HepG2 (cell line): ENCODE results near the gene CFAP43. TPM values are rescaled to one million over a fixed set of nuclear protein-coding genes. Genes with fewer than 3 reads are reported as not detected.

Experiments used
- ATAC-seq: fragments of 200-7000 bp; cut with Tn5 transposase; 3 replicates; pipeline ENCODE4 v1.9.1; 2020; ENCODE audit warnings: mild to moderate bottlenecking, moderate library complexity
- BruUV-seq: library from RNA; stranded (reverse); fragments of 400-500 nt; replicated peaks from 2 replicates; lab custom pipeline; 2021; lab: Mats Ljungman, UMichigan
- CTCF ChIA-PET: fragments of 300-600 bp; formaldehyde crosslinking; extraction: SDS; loops from one replicate; lab custom pipeline; 2021; ENCODE audit warnings: low total read pairs, inconsistent platforms, low intra/inter-chr PET ratio; lab: Yijun Ruan, JAX
- POLR2A ChIA-PET: fragments of 350-600 bp; sonication (Branson Sonifier 250); formaldehyde crosslinking; loops from one replicate; lab custom pipeline; 2020; ENCODE audit warnings: antibody characterized with exemption, inconsistent platforms; lab: Yijun Ruan, JAX
- DNase-seq: peaks from one replicate; pipeline ENCODE4 v3.0.0-alpha.2; 2015; ENCODE audit warnings: low spot score
- FAIRE-seq: peaks from 3 replicates; lab custom pipeline; 2011; peaks lifted over from hg19 to GRCh38; lab: Jason Lieb, UNC
- H2AFZ ChIP-seq: one replicate; pipeline ENCODE4 v1.6.1; 2011; ENCODE audit warnings: low read length, inconsistent platforms
- H3K27ac ChIP-seq: fragments of 300-600 bp; 3 replicates; pipeline ENCODE4 v1.8.0; 2011; ENCODE audit warnings: mixed run types, mild to moderate bottlenecking, mixed read lengths, low read length, inconsistent platforms; ENCODE audit not compliant: insufficient read depth; ENCODE audit errors: extremely low read length
- H3K27me3 ChIP-seq, 2 experiments: fragments of 200-600 bp in 1 of 2; 2 replicates in 1 of 2; 3 replicates in 1 of 2; pipeline versions ENCODE4 v1.6.0 to v1.8.0; 2011; ENCODE audit warnings: low read length in 2 of 2, mild to moderate bottlenecking in 2 of 2, moderate library complexity in 2 of 2, inconsistent platforms in 1 of 2; ENCODE audit not compliant: insufficient read depth in 2 of 2, control insufficient read depth in 1 of 2
- H3K36me3 ChIP-seq, 2 experiments: fragments of 200-600 bp in 1 of 2; replicated peaks in 1 of 2; 2 replicates in 1 of 2; 3 replicates in 1 of 2; pipeline versions ENCODE4 v1.5.1 to v1.8.0; 2011; ENCODE audit warnings: low read length in 2 of 2, inconsistent platforms in 1 of 2; ENCODE audit not compliant: insufficient read depth in 2 of 2, control insufficient read depth in 1 of 2
- H3K4me1 ChIP-seq: 2 replicates; pipeline ENCODE4 v1.5.1; 2012; ENCODE audit warnings: low read length, inconsistent platforms; ENCODE audit not compliant: insufficient read depth
- H3K4me2 ChIP-seq: 2 replicates; pipeline ENCODE4 v1.6.0; 2011; ENCODE audit warnings: low read depth, low read length, inconsistent platforms
- H3K4me3 ChIP-seq, 3 experiments: fragments of 200-600 bp in 1 of 3; sonication (generic), shearing (Covaris generic) in 1 of 3; replicated peaks in 1 of 3; 2 replicates each; pipeline ENCODE4 v1.5.1; 2011 to 2016; ENCODE audit warnings: low read length in 3 of 3, inconsistent platforms in 2 of 3, low read depth in 2 of 3, mild to moderate bottlenecking in 2 of 3, control low read depth in 1 of 3, mixed read lengths in 1 of 3; ENCODE audit not compliant: insufficient read depth in 1 of 3
- H3K79me2 ChIP-seq: one replicate; pipeline ENCODE4 v1.6.1; 2011; ENCODE audit warnings: low read length, inconsistent platforms; ENCODE audit not compliant: insufficient read depth
- H3K9ac ChIP-seq: 2 replicates; pipeline ENCODE4 v1.6.0; 2011; ENCODE audit warnings: mild to moderate bottlenecking, low read depth, low read length, inconsistent platforms; ENCODE audit not compliant: insufficient read depth
- H3K9me3 ChIP-seq: 2 replicates; pipeline ENCODE4 v1.5.1; 2012; ENCODE audit warnings: mild to moderate bottlenecking, low read length
- H4K20me1 ChIP-seq: 2 replicates; pipeline ENCODE4 v1.6.0; 2011; ENCODE audit warnings: inconsistent platforms, mild to moderate bottlenecking, low read length, moderate library complexity; ENCODE audit not compliant: insufficient read depth
- CEBPG ChIP-seq: IDR thresholded peaks from 2 replicates; pipeline ENCODE4 v1.6.1; 2016
- FOXO1 ChIP-seq: sonication (generic); formaldehyde crosslinking; IDR thresholded peaks from 2 replicates; pipeline ENCODE4 v1.4.0; 2020; ENCODE audit warnings: missing genetic modification reagents
- TEAD3 ChIP-seq: optimal IDR thresholded peaks from 2 replicates; pipeline ENCODE3; 2016; ENCODE audit warnings: borderline replicate concordance
- ZEB1 ChIP-seq: IDR thresholded peaks from 2 replicates; pipeline ENCODE4 v1.6.1; 2012; ENCODE audit warnings: mild to moderate bottlenecking, low read depth, inconsistent platforms; ENCODE audit not compliant: insufficient replicate concordance
- ZNF574 ChIP-seq: sonication (generic); formaldehyde crosslinking; IDR thresholded peaks from 2 replicates; pipeline ENCODE4 v1.4.0; 2020; ENCODE audit warnings: missing genetic modification reagents
- ZNF768 ChIP-seq: sonication (generic); formaldehyde crosslinking; IDR thresholded peaks from 2 replicates; pipeline ENCODE4 v1.4.0; 2020; ENCODE audit warnings: missing genetic modification reagents
- WGBS: methylation state at CpG from one replicate; pipeline ENCODE4 v1.1.6; 2017; ENCODE audit warnings: low lambda C conversion rate; 5-methylcytosine and 5-hydroxymethylcytosine counted together
- in situ Hi-C: cut with HindIII; loops from 2 replicates; pipeline ENCODE4 v1.10.0; 2017; ENCODE audit warnings: low pct_unique_long_range_greater_than_20kb; ENCODE audit not compliant: extremely low pct_ligation_motif_present
- intact Hi-C: fragments of 100-400 bp; cut with micrococcal nuclease; formaldehyde crosslinking; loops from one replicate; pipeline ENCODE4 v1.10.0; 2022; ENCODE audit not compliant: unreplicated experiment
- polyA plus RNA-seq, 8 experiments: library from polyadenylated mRNA; depleted of rRNA in 3 of 8; stranded (reverse) in 7 of 8; unstranded in 1 of 8; fragments of >200 nt; fragmentation: Illumina TruSeq in 4 of 8; extraction: Trizol in 4 of 8; gene quantifications; 2 replicates each; pipeline versions ENCODE4 v1.2.1 to v1.2.3, GENCODE V29; 2011 to 2016; ENCODE audit warnings: low read depth in 4 of 8, missing spikeins in 1 of 8, mixed read lengths in 1 of 8; ENCODE audit not compliant: insufficient read depth in 1 of 8
- total RNA-seq, 5 experiments: library from RNA; depleted of rRNA; stranded (reverse); fragments of >200 nt; fragmentation: Illumina TruSeq; extraction: Trizol; gene quantifications; 2 replicates each; pipeline ENCODE4 v1.2.3, GENCODE V29; 2016; ENCODE audit warnings: low read depth in 1 of 5
- TF ChIP-seq, protein P1 (sequence below): sonication (generic); formaldehyde crosslinking; IDR thresholded peaks from 2 replicates; pipeline ENCODE4 v1.4.0; 2020; ENCODE audit warnings: missing genetic modification reagents
- TF ChIP-seq, protein P2 (sequence below): sonication (generic); formaldehyde crosslinking; IDR thresholded peaks from 2 replicates; pipeline ENCODE4 v1.4.0; 2020; ENCODE audit warnings: missing genetic modification reagents, low read depth, mild to moderate bottlenecking, borderline replicate concordance
- TF ChIP-seq, protein P3 (sequence below): sonication (generic); formaldehyde crosslinking; IDR thresholded peaks from 2 replicates; pipeline ENCODE4 v1.8.0; 2022; ENCODE audit warnings: missing genetic modification reagents, mild to moderate bottlenecking, inconsistent platforms, borderline replicate concordance
- TF ChIP-seq, protein P4 (sequence below): sonication (generic); formaldehyde crosslinking; IDR thresholded peaks from 2 replicates; pipeline ENCODE4 v1.4.0; 2020; ENCODE audit warnings: missing genetic modification reagents, mild to moderate bottlenecking, borderline replicate concordance

CFAP43 gene
- total and polyA plus RNA-seq, 2 of the 13 experiments (the other 11 are each of a cell fraction or from before 2014, with no cell fraction given) = 0.24 to 0.38 TPM

DNA sequence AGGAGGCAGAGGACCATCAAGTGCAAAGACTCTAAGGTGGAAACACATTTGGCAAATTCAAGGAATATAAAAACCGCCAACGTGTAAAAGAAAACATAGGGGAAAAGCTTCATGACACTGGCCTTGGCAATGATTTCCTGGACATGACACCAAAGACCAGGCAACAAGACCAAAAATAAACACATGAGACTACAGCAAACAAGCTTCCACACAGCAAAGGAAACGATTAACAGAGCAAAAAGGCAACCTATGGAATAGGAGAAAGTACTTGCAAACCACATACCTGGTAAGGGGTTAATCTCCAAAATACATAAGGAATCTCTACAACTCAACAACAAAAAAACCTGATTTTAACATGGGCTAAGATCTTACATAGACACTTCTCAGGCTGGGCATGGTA lies 26.0 kb upstream of the CFAP43 start (continued):
- TF ChIP-seq, protein P1, sequence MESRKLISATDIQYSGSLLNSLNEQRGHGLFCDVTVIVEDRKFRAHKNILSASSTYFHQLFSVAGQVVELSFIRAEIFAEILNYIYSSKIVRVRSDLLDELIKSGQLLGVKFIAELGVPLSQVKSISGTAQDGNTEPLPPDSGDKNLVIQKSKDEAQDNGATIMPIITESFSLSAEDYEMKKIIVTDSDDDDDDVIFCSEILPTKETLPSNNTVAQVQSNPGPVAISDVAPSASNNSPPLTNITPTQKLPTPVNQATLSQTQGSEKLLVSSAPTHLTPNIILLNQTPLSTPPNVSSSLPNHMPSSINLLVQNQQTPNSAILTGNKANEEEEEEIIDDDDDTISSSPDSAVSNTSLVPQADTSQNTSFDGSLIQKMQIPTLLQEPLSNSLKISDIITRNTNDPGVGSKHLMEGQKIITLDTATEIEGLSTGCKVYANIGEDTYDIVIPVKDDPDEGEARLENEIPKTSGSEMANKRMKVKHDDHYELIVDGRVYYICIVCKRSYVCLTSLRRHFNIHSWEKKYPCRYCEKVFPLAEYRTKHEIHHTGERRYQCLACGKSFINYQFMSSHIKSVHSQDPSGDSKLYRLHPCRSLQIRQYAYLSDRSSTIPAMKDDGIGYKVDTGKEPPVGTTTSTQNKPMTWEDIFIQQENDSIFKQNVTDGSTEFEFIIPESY (CRISPR knock-in tag) = peak; percentile 81
- TF ChIP-seq ZNF574 (no peak), FOXO1 (CRISPR knock-in tag) (peak; percentile 46; the same call in 1 of the 2 replicates), ZEB1 (no peak), ZNF768 (CRISPR knock-in tag) (no peak)
- TF ChIP-seq, protein P2, sequence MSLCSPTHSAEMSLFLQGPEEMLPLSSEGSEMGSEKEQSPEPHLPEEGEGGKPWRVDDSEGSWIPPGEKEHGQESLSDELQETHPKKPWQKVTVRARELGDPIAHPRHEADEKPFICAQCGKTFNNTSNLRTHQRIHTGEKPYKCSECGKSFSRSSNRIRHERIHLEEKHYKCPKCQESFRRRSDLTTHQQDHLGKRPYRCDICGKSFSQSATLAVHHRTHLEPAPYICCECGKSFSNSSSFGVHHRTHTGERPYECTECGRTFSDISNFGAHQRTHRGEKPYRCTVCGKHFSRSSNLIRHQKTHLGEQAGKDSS (CRISPR knock-in tag) = no peak

DNA sequence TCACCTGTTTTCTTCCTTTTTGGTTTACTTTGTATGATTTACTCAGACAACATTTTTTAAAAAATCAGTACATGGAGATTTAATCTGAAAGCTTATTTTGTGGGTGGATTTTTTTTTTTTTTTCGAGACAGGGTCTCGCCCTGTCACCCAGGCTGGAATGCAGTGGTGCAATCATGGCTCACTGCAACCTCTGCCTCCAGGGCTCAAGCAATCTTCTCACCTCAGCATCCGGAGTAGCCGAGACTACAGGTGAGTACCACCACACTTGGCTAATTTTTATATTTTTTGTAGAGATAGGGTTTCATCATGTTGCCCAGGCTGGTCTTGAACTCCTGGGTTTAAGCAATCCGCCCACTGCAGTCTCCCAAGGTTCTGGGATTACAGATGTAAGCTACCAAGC lies 25.1 kb upstream of the CFAP43 start:
- Histone ChIP-seq H3K27ac (peak overlapping the region; percentile 90), H3K4me1 (peaks cover 81% of the 10 kb centered on the region), H3K4me3 (peak overlapping the region in 2 of 3 experiments; percentile 88; a peak in 3 of 6 replicates), H3K36me3 (peaks cover 7 to 44% of the 10 kb centered on the region in 2 experiments; a peak in 4 of 5 replicates), H3K79me2 (peaks cover 74% of the 10 kb centered on the region), H3K9ac (no peak overlapping the region), H3K27me3 (no peaks in the 10 kb centered on the region; a peak in 1 of 5 replicates), H2AFZ (no peak overlapping the region), H4K20me1 (peaks cover 5% of the 10 kb centered on the region; the same call in 1 of the 2 replicates), H3K9me3 (no peaks in the 10 kb centered on the region), H3K4me2 (peak overlapping the region; percentile 84)
- no peak for FAIRE-seq
- intact Hi-C loops = loop anchor here (10.0 kb wide), 1 partner anchor 132 kb away; the partner anchor contains the start of gene SFR1
- in situ Hi-C loops = no loop called here
- no TSS peak for BruUV-seq
- 64% methylated on average over 5 of the region's 5 CpGs for WGBS
- DNase-seq = no peak
- ChIA-PET CTCF (no interaction called here), POLR2A (interaction anchor here (1.4 to 6.7 kb wide), 4 partner anchors 18 to 30 kb away, joined by 6 to 59 read pairs (median 40); partner anchors contain the start of gene CFAP43)
- no peak for ATAC-seq
- 0 out of 2 replicates have a peak, but pooled peaks have one; percentile 32 for TF ChIP-seq CEBPG
- TF ChIP-seq, protein P3, sequence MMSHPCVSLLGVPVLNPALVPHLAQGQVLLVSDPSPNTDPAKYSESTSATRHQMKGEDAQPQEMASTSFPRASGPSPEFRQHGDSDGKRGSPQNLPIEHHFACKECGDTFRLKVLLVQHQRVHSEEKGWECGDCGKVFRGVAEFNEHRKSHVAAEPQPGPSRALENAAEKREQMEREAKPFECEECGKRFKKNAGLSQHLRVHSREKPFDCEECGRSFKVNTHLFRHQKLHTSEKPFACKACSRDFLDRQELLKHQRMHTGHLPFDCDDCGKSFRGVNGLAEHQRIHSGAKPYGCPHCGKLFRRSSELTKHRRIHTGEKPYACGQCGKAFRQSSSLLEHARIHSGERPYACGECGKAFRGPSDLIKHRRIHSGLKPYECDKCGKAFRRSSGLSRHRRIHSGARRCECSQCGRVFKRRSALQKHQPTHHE (CRISPR knock-in tag) = no peak
- peak; percentile 62 for TF ChIP-seq TEAD3 (CRISPR knock-in tag)
- TF ChIP-seq, protein P4, sequence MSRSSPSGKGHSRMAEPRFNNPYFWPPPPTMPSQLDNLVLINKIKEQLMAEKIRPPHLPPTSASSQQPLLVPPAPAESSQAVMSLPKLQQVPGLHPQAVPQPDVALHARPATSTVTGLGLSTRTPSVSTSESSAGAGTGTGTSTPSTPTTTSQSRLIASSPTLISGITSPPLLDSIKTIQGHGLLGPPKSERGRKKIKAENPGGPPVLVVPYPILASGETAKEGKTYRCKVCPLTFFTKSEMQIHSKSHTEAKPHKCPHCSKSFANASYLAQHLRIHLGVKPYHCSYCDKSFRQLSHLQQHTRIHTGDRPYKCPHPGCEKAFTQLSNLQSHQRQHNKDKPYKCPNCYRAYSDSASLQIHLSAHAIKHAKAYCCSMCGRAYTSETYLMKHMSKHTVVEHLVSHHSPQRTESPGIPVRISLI (CRISPR knock-in tag) = peak; percentile 30; the same call in 1 of the 2 replicates
